Esophagus muscularis mucosa (tissue), 4 donors: ENCODE measurements around the gene TBC1D24. TPM values are rescaled to one million over a fixed set of nuclear protein-coding genes. Genes with fewer than 3 reads are reported as not detected.
A peak's percentile ranks its signal among the peaks of the same experiment; 100 is the strongest.

Experiments
- DNase-seq: peaks from one replicate; pipeline ENCODE4 v3.0.0-alpha.2; 2017; ENCODE audit errors: extremely low spot score
- H3K27ac ChIP-seq, 4 donors: fragments of 200-600 bp; sonication (generic); replicated peaks in 1 of 4; 1 replicate in 3 of 4; 2 replicates in 1 of 4; pipeline ENCODE4 v1.5.1; 2016 to 2019; ENCODE audit warnings: mild to moderate bottlenecking in 1 of 4
- H3K27me3 ChIP-seq, 4 donors: fragments of 200-600 bp; sonication (generic); one replicate each; pipeline versions ENCODE4 v1.5.1 to v1.6.0; 2016 to 2019
- H3K36me3 ChIP-seq, 4 donors: fragments of 200-600 bp; sonication (generic); one replicate each; pipeline ENCODE4 v1.5.1; 2016 to 2019
- H3K4me1 ChIP-seq, 4 donors: fragments of 200-600 bp; sonication (generic); one replicate each; pipeline ENCODE4 v1.5.1; 2016 to 2019
- H3K4me3 ChIP-seq, 4 donors: fragments of 200-600 bp; sonication (generic); 1 replicate in 2 of 4; 2 replicates in 2 of 4; pipeline ENCODE4 v1.5.1; 2016 to 2019; ENCODE audit warnings: mild to moderate bottlenecking in 4 of 4, moderate library complexity in 1 of 4
- H3K9me3 ChIP-seq, 4 donors: fragments of 200-600 bp; sonication (generic); 1 replicate in 3 of 4; 2 replicates in 1 of 4; pipeline ENCODE4 v1.5.1; 2016 to 2019
- CTCF ChIP-seq, 3 experiments: fragments of 200-600 bp in 2 of 3; fragments of 450-650 bp in 1 of 3; sonication (generic) in 2 of 3; IDR thresholded peaks; one replicate each; pipeline ENCODE4 v1.5.1; 2017 to 2019; ENCODE audit warnings: antibody characterized with exemption in 3 of 3, mild to moderate bottlenecking in 2 of 3, moderate library complexity in 1 of 3
- EP300 ChIP-seq: sonication (generic); formaldehyde crosslinking; IDR thresholded peaks from one replicate; pipeline ENCODE4 v1.6.1; 2017; ENCODE audit warnings: antibody characterized with exemption
- POLR2A ChIP-seq: fragments of 450-650 bp; IDR thresholded peaks from one replicate; pipeline ENCODE4 v1.6.1; 2017; ENCODE audit warnings: antibody characterized with exemption, moderate library complexity, mild to moderate bottlenecking, low read depth
- POLR2AphosphoS5 ChIP-seq, 2 donors: sonication (generic); formaldehyde crosslinking; IDR thresholded peaks; one replicate each; pipeline ENCODE4 v1.6.1; 2017; ENCODE audit warnings: antibody characterized with exemption in 2 of 2
- WGBS: methylation state at CpG from one replicate; pipeline ENCODE4 v1.1.5; 2018; 5-methylcytosine and 5-hydroxymethylcytosine counted together
- intact Hi-C: fragments of 100-400 bp; cut with DNase I; formaldehyde crosslinking; loops from one replicate; pipeline ENCODE4 v1.15.1; 2023
- total RNA-seq, 4 donors: library from RNA; depleted of rRNA; stranded (reverse); fragments of >200 nt; gene quantifications; one replicate each; pipeline versions ENCODE4 v1.1.0 to v1.2.1, GENCODE V29; 2016

TBC1D24 gene
- total RNA-seq, 4 donors from 2014 or later, result 7.0 to 14.1 (median 11.5) TPM

GRCh38 chr16:2468725-2469398 is 6.1 kb upstream of the TBC1D24 start:
- no peak overlapping the region for H3K27ac ChIP-seq
- H3K27me3 ChIP-seq, result peaks cover 17 to 68% (median 37%) of the 10 kb centered on the region in 4 donors
- no peak for TF ChIP-seq EP300
- TF ChIP-seq POLR2AphosphoS5 (IDR thresholded peaks at IDR 0.05), result no peak
- no peak for TF ChIP-seq POLR2A
- no peak for TF ChIP-seq CTCF (IDR thresholded peaks at IDR 0.05)
- H3K36me3 ChIP-seq, result no peaks in the 10 kb centered on the region
- peak overlapping the region; percentile 58 to 74 (median 66) for H3K4me3 ChIP-seq
- intact Hi-C loops, result no loop called here
- 18% methylated on average over 5 of the region's 14 CpGs for WGBS
- peaks cover 45 to 70% (median 56%) of the 10 kb centered on the region in 4 donors for H3K4me1 ChIP-seq
- DNase-seq, result no peak
- H3K9me3 ChIP-seq, result no peaks in the 10 kb centered on the region

- intact Hi-C loops, result no loop called here
- H3K9me3 ChIP-seq, result no peaks in the 10 kb centered on the region
- DNase-seq, result no peak
- WGBS, result 71% methylated on average over 14 of the region's 16 CpGs
- H3K36me3 ChIP-seq, result no peaks in the 10 kb centered on the region
- peaks cover 45 to 77% (median 63%) of the 10 kb centered on the region in 4 donors for H3K4me1 ChIP-seq
- TF ChIP-seq POLR2AphosphoS5 (IDR thresholded peaks at IDR 0.05), result no peak
- TF ChIP-seq POLR2A, result no peak
- TF ChIP-seq CTCF (IDR thresholded peaks at IDR 0.05), result no peak
- TF ChIP-seq EP300, result no peak
- no peak overlapping the region for H3K27ac ChIP-seq
- no peak overlapping the region for H3K4me3 ChIP-seq
- H3K27me3 ChIP-seq, result peaks cover 17 to 68% (median 37%) of the 10 kb centered on the region in 4 donors
Measured at GRCh38 chr16:2469399-2470233, 5.3 kb upstream of the TBC1D24 start.

- TF ChIP-seq CTCF (IDR thresholded peaks at IDR 0.05), result no peak
- TF ChIP-seq POLR2A, result no peak
- TF ChIP-seq POLR2AphosphoS5 (IDR thresholded peaks at IDR 0.05), result no peak
- TF ChIP-seq EP300, result no peak
- Histone ChIP-seq H3K27ac (no peak overlapping the region), H3K36me3 (no peaks in the 10 kb centered on the region), H3K4me3 (no peak overlapping the region), H3K4me1 (peaks cover 45 to 79% (median 64%) of the 10 kb centered on the region in 4 donors), H3K27me3 (peaks cover 17 to 68% (median 37%) of the 10 kb centered on the region in 4 donors), H3K9me3 (no peaks in the 10 kb centered on the region)
- intact Hi-C loops, result no loop called here
- WGBS, result 70% methylated on average over 4 of the region's 7 CpGs
- DNase-seq, result no peak
Measured at GRCh38 chr16:2470234-2470601, 4.7 kb upstream of the TBC1D24 start.

GRCh38 chr16:2470603-2471015 is 4.3 kb upstream of the TBC1D24 start:
- H3K27ac ChIP-seq, result no peak overlapping the region
- H3K9me3 ChIP-seq, result no peaks in the 10 kb centered on the region
- peaks cover 48 to 83% (median 68%) of the 10 kb centered on the region in 4 donors for H3K4me1 ChIP-seq
- DNase-seq, result no peak
- peak overlapping the region in 3 of 4 donors; percentile 39 to 53 (median 43) for H3K4me3 ChIP-seq
- 49% methylated on average over 2 of the region's 9 CpGs for WGBS
- TF ChIP-seq POLR2AphosphoS5 (IDR thresholded peaks at IDR 0.05), result no peak
- no peak for TF ChIP-seq CTCF (IDR thresholded peaks at IDR 0.05)
- no peak for TF ChIP-seq POLR2A
- TF ChIP-seq EP300, result no peak
- H3K27me3 ChIP-seq, result peaks cover 17 to 68% (median 37%) of the 10 kb centered on the region in 4 donors
- no peaks in the 10 kb centered on the region for H3K36me3 ChIP-seq
- intact Hi-C loops, result no loop called here
